ENCODE measurements around the gene STKLD1.
"Not testable (repeated sequence)": the region's sequence is repeated elsewhere in the genome, so short reads cannot be mapped to it uniquely, and the experiment has no call there.

STKLD1 gene

GRCh38 chr9:133375724-133376654, at the start of gene STKLD1, which contains the start of gene SURF4:
STKLD1 (plus strand) TSS chr9:133376366; CDS start chr9:133376474, 108 bp downstream.
SURF4 (minus strand) TSS chr9:133376060; CDS start chr9:133375969, 91 bp downstream.
- Mint-ChIP-seq H3K36me3 (peaks cover 17% of the 10 kb centered on the region), H3K9me3 (no peaks in the 10 kb centered on the region), H3K4me1 (peaks cover 42% of the 10 kb centered on the region), H3K4me3 (peak within 1 kb of the TSS; percentile 92), H3K27ac (peak within 1 kb of the TSS; percentile 98), H3K27me3 (peaks cover 15% of the 10 kb centered on the region)
- DNase-seq, result peak; percentile 96
- CTCF ChIA-PET, result interaction anchor here (1.0 kb wide), 1 partner anchor 28 kb away, joined by 3 read pairs; no protein-coding TSS in a partner anchor

DNA sequence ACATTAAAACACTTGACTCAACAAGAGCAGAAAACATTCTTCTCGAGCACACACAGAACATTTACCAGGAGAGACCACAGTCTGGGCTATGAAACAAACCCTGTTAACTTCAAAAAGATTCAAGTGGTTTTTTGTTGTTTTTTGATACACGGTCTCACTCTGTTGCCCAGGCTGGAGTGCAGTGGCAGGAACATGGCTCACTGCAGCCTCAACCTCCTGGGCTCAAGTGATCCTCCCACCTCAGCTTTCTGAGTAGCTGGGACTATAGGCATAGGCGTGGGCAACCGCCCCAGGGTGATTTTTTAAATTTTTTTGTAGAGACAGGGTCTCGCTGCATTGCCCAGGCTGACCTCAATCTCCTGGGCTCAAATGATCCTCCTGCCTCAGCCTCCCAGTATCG, 49.1 kb upstream of the STKLD1 start:
- CTCF ChIA-PET, DNase-seq, H3K27me3 Mint-ChIP-seq, H3K4me3 Mint-ChIP-seq, H3K4me1 Mint-ChIP-seq, H3K27ac Mint-ChIP-seq, H3K9me3 Mint-ChIP-seq: not testable (repeated sequence)
- H3K36me3 Mint-ChIP-seq, result peaks cover 17% of the 10 kb centered on the region

DNA sequence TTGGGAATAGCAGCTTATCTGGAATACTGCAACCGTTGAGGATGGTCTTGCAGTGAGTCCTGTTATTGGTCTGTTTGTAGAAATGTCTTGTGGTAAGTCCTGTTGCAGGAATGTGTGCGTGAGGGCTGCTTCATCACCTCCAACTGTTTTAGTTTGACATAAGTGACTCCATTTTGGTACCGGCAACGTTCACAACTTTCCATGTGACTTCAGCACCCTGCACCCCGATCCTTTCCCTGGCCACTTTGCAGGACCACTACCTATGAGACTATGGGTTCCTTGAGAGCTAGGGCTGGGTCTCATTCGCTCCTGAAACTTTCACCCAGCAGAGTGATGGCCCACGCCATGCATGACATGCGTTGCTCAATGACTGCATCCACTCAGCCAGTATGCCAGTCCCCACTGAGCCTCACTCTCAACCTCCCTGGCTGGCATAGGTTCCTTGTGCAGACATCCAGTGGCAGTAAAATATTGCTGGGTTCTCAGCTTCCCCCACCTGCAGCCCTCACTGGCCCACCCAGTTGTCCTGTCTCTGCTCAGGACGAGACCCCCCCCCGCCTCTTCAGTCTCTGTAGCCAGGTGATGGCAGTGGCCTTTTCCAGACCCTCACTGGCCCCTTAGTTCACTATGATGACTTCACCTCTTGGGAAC, 48.2 kb upstream of the STKLD1 start:
- peaks cover 23% of the 10 kb centered on the region for H3K36me3 Mint-ChIP-seq
- no peaks in the 10 kb centered on the region for H3K4me1 Mint-ChIP-seq
- no peak overlapping the region for H3K27ac Mint-ChIP-seq
- no peaks in the 10 kb centered on the region for H3K27me3 Mint-ChIP-seq
- CTCF ChIA-PET, result interaction anchor here (4.1 kb wide), 1 partner anchor 141 kb away, joined by 20 read pairs; no protein-coding TSS in a partner anchor
- no peak for DNase-seq
- H3K4me3 Mint-ChIP-seq, result no peak overlapping the region
- no peaks in the 10 kb centered on the region for H3K9me3 Mint-ChIP-seq

- not testable (repeated sequence) for DNase-seq, H3K27me3 Mint-ChIP-seq, H3K27ac Mint-ChIP-seq, H3K4me3 Mint-ChIP-seq, H3K9me3 Mint-ChIP-seq
- peaks cover 13% of the 10 kb centered on the region for H3K4me1 Mint-ChIP-seq
- H3K36me3 Mint-ChIP-seq, result peaks cover 34% of the 10 kb centered on the region
- CTCF ChIA-PET, result interaction anchor here (0.5 to 4.1 kb wide), 5 partner anchors 11 to 182 kb away, joined by 3 to 20 read pairs (median 6); no protein-coding TSS in a partner anchor
These were observed 46.6 kb upstream of the STKLD1 start for GRCh38 chr9:133329306-133330156.

DNA sequence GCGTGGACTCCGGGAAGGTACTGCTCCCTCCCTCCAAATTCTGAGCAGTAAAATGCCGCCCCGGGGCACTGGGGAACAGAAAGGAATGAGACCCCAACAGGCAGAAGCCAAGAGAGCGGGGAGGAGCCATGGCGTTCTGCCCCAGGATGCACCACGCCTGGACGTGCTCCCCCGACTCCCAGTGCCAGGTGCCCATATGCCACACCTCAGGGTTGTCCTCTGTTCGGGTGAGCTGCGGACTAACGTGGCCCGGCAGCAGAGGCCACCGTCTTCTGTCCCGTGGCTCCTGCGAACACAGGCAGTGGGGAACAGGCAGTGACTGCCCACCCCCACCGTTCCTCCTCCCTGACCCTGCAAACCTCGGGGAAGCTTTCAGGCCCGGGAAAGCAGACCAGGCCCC, 44.9 kb upstream of the STKLD1 start:
- Mint-ChIP-seq H3K4me3 (no peak overlapping the region), H3K27me3 (no peaks in the 10 kb centered on the region), H3K4me1 (peaks cover 26% of the 10 kb centered on the region), H3K27ac (no peak overlapping the region), H3K9me3 (no peaks in the 10 kb centered on the region), H3K36me3 (peaks cover 34% of the 10 kb centered on the region)
- no peak for DNase-seq
- CTCF ChIA-PET, result interaction anchor here (2.4 to 4.1 kb wide), 2 partner anchors 39 to 145 kb away, joined by 7 to 20 read pairs; no protein-coding TSS in a partner anchor

DNA sequence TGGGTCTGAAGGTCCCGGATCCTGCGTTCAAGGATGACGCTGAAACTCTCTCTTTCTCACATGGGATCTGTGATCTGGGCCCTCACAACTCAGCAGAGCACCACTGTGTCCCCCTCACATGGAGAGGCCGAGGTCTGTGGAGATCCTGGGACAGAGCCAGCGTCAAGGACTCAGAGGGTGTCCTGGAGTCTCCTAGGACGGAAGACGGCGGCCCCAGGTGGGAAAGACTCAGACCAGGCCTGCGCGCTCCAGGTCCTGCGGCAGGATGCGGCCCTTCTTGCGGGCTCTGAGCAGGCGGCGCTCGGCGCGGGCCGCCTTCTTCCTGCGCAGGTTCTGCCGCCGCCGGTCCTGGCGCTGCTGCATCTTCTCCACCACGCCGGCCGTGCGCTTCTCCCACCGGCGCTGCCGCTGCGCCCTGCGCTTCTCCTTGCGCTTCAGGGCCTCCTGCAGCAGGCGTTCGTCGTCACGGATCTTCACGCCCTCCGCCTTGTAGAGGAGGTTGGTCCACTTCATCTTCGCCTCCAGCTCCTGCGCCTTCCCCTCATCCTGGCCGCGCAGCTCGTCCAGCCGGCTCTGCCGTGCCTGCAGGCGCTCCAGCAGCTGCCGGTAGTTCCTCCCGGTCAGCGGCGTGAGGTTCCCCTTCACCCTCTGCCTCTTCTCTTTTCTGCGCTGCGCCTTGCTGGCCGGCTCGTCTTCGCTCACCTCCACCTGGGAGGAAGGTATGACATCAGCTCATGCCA, 44.4 kb upstream of the STKLD1 start:
- peaks cover 32% of the 10 kb centered on the region for H3K4me1 Mint-ChIP-seq
- no peak overlapping the region for H3K27ac Mint-ChIP-seq
- H3K4me3 Mint-ChIP-seq, result no peak overlapping the region
- no peak for DNase-seq
- no peaks in the 10 kb centered on the region for H3K27me3 Mint-ChIP-seq
- CTCF ChIA-PET, result interaction anchor here (4.1 kb wide), 1 partner anchor 145 kb away, joined by 20 read pairs; no protein-coding TSS in a partner anchor
- H3K9me3 Mint-ChIP-seq, result no peaks in the 10 kb centered on the region
- H3K36me3 Mint-ChIP-seq, result peaks cover 34% of the 10 kb centered on the region

DNA sequence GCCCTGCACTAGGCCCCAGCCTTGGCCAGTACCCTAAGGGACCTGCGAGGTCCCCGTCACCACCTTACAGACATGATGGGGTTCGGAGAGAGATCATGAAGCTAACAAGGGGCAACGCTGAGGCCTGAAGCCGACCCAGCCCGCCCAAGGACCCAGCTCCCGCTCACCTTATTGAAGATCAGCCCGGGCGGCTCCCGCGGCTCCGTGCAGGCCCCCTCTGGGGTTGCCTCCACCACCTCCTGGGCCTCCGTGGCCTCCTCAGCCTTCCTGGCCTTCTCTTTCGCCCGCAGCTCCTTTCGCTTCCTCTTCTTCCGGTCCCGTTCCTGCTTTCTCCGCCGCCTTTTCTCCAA, 43.8 kb upstream of the STKLD1 start:
- CTCF ChIA-PET, result interaction anchor here (3.5 kb wide), 1 partner anchor 146 kb away, joined by 12 read pairs; no protein-coding TSS in a partner anchor
- Mint-ChIP-seq H3K27me3 (no peaks in the 10 kb centered on the region), H3K27ac (no peak overlapping the region), H3K36me3 (peaks cover 34% of the 10 kb centered on the region), H3K9me3 (no peaks in the 10 kb centered on the region), H3K4me3 (no peak overlapping the region), H3K4me1 (peaks cover 35% of the 10 kb centered on the region)
- no peak for DNase-seq

DNA sequence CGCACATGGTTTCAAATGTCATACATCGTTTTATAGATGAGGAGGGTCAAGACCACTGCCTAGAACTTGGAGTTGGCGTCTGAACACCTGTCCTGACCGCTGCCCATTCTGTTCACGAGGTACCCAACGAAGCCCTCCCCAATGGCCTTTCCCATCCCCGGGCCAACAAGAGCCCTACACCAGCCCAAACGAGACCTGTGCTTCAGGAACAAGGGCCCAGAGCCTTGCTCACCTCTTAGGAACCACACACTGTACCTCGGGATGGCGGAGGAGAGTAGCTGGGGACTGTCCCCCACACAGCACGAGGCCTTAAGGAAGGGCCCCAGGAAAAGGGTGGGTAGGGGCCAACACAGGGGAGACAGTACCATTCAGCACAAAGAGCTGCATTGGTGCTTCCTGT, 43.2 kb upstream of the STKLD1 start:
- Mint-ChIP-seq H3K36me3 (peaks cover 38% of the 10 kb centered on the region), H3K9me3 (no peaks in the 10 kb centered on the region), H3K27ac (no peak overlapping the region), H3K4me1 (peaks cover 38% of the 10 kb centered on the region), H3K4me3 (peak overlapping the region; percentile 18), H3K27me3 (no peaks in the 10 kb centered on the region)
- CTCF ChIA-PET, result interaction anchor here (3.5 kb wide), 1 partner anchor 146 kb away, joined by 12 read pairs; no protein-coding TSS in a partner anchor
- DNase-seq, result no peak

GRCh38 chr9:133333566-133333965, 42.6 kb upstream of the STKLD1 start:
- peak overlapping the region; percentile 18 for H3K4me3 Mint-ChIP-seq
- no peak overlapping the region for H3K27ac Mint-ChIP-seq
- H3K36me3 Mint-ChIP-seq, result peaks cover 39% of the 10 kb centered on the region

GRCh38 chr9:133334161-133334560, 42.0 kb upstream of the STKLD1 start:
- peaks cover 44% of the 10 kb centered on the region for H3K4me1 Mint-ChIP-seq

More at GRCh38 chr9:133333566-133333965, 42.6 kb upstream of the STKLD1 start:
- CTCF ChIA-PET, result interaction anchor here (3.5 kb wide), 1 partner anchor 147 kb away, joined by 12 read pairs; no protein-coding TSS in a partner anchor
- peaks cover 38% of the 10 kb centered on the region for H3K4me1 Mint-ChIP-seq
- no peak for DNase-seq
- no peaks in the 10 kb centered on the region for H3K27me3 Mint-ChIP-seq
- no peaks in the 10 kb centered on the region for H3K9me3 Mint-ChIP-seq

DNA sequence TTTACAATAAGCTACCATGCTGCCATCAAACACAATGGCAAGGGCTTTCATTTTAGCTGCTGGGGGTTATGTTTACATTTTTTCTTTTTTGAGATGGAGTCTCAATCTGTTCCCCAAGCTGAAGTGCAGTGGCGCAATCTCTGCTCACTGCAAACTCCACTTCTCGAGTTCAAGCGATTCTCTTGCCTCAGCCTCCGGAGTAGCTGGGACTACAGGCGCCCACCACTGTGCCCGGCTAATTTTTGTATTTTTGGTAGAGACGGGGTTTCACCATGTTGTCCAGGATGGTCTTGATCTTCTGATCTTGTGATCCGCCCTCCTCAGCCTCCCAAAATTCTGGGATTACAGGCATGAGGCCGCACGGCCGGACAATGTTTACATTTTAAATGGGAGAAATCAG, 41.3 kb upstream of the STKLD1 start:
- H3K27me3 Mint-ChIP-seq, DNase-seq, H3K9me3 Mint-ChIP-seq: not testable (repeated sequence)
- peaks cover 46% of the 10 kb centered on the region for H3K36me3 Mint-ChIP-seq
- H3K27ac Mint-ChIP-seq, result peak overlapping the region; percentile 96
- H3K4me3 Mint-ChIP-seq, result peak overlapping the region; percentile 96
- CTCF ChIA-PET, result interaction anchor here (0.7 to 3.5 kb wide), 4 partner anchors 16 to 161 kb away, joined by 3 to 12 read pairs (median 4); no protein-coding TSS in a partner anchor
- H3K4me1 Mint-ChIP-seq, result peaks cover 50% of the 10 kb centered on the region

More at GRCh38 chr9:133334161-133334560, 42.0 kb upstream of the STKLD1 start:
- no peak overlapping the region for H3K27ac Mint-ChIP-seq
- H3K9me3 Mint-ChIP-seq, result no peaks in the 10 kb centered on the region
- H3K27me3 Mint-ChIP-seq, result no peaks in the 10 kb centered on the region
- no peak for DNase-seq
- H3K36me3 Mint-ChIP-seq, result peaks cover 41% of the 10 kb centered on the region
- peak overlapping the region; percentile 96 for H3K4me3 Mint-ChIP-seq
- CTCF ChIA-PET, result interaction anchor here (0.6 to 3.5 kb wide), 3 partner anchors 17 to 570 kb away, joined by 4 to 12 read pairs (median 6); no protein-coding TSS in a partner anchor

- H3K4me1 Mint-ChIP-seq, result peaks cover 63% of the 10 kb centered on the region
- H3K9me3 Mint-ChIP-seq, result no peaks in the 10 kb centered on the region
- no peaks in the 10 kb centered on the region for H3K27me3 Mint-ChIP-seq
- CTCF ChIA-PET, result interaction anchor here (1.4 to 3.5 kb wide), 2 partner anchors 97 to 150 kb away, joined by 3 to 12 read pairs; no protein-coding TSS in a partner anchor
- H3K36me3 Mint-ChIP-seq, result peaks cover 51% of the 10 kb centered on the region
- DNase-seq, result peak; percentile 94
- H3K4me3 Mint-ChIP-seq, result peak within 1 kb of the TSS; percentile 96
- H3K27ac Mint-ChIP-seq, result peak within 1 kb of the TSS; percentile 96
These were observed 40.0 kb upstream of the STKLD1 start, which contains the start of gene SURF6 for GRCh38 chr9:133335924-133336811. SURF6 (minus strand) TSS chr9:133336188; CDS start chr9:133336132, 56 bp downstream.

All from activated naive CD4-positive, alpha-beta T cell treated with anti-CD3 and anti-CD28 coated beads, Interleukin-2, amount 10 ng/mL, durations not matched to agents 7 days and 5 days (primary cell).